HG03060 (cell line): ENCODE data around the gene NBPF20.
"Not testable (repeated sequence)": the region's sequence is repeated elsewhere in the genome, so short reads cannot be mapped to it uniquely, and the experiment has no call there.

Experiments
- ATAC-seq: cut with Tn5 transposase; IDR thresholded peaks from one replicate; pipeline ENCODE4 v1.9.1; 2021; ENCODE audit warnings: low read depth, moderate number of reproducible peaks; ENCODE audit not compliant: unreplicated experiment

NBPF20 gene

DNA sequence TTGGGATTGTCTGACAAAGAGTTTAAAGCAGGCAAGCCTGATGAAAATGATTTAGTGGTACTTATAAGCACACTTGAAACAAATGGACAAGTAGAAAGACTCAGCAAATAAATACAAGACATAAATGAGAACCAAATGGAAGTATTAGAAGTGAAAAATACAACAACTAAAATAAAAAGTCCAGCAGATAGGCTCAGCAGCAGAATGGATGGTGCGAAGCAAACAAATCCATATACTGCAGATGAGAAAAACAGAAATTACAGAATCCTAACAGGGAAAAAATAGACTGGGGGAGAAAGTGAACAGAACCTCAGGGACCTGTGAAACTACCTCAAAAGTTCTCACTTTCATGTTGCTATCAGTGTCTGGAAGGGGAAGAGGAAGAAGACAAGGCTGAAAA lies 3.9 kb upstream of the NBPF20 start:
- not testable (repeated sequence) for ATAC-seq

DNA sequence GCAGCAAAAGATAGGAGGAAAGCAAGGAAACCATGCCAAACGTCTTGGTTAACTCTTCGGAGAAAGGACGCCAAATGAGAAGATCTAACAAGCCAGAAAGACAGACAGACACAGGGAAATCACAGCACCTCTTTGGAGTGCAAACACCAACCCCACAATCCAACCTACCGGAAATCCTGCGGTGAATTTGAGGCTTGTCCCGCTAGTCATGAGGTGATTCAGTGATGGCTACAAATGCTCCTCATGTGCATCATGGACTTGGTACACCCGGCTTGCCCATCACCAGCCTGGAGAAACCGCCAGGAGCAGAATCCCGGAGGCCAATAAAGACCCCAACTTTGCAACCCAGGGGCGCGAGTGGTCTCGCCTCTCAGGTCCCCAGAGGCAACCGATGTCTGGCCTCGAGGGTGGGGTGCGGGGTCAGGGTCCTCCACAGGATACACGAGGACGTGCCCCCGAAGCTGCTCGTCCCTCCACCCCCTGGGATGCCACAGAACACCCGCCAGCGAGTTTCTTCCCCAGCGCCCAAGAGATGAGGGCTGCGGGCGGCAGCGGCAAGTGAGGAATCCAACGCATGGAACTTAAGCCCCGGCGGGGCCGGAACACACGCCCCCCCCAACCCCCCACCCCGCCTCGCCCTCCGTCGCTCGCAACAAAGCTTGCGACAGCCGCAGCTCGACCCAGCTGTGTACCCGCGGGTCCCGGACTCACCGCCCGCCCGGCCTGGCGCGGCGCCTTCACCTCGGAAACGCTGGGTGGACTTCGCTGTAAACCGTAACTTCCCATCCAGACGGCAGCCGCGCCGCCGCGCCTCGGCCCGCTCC lies 579 bp downstream of the NBPF20 start:
- ATAC-seq, result not testable (repeated sequence)

DNA sequence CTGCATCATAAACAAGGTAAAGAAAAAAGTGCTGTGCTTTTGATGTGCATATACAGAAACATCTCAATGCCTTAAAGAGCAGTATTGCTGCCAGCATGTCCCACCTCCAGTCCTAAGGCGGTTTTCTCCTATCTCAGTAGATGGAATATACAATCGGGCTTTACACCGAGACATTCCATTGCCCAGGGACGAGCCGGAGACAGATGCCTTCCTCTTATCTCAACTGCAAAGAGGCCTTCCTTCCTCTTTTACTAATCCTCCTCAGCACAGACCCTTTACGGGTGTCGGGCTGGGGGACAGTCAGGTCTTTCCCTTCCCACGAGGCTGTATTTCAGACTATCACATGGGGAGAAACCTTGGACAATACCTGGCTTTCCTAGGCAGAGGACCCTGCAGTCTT lies 10.3 kb downstream of the NBPF20 start:
- ATAC-seq, result not testable (repeated sequence)

DNA sequence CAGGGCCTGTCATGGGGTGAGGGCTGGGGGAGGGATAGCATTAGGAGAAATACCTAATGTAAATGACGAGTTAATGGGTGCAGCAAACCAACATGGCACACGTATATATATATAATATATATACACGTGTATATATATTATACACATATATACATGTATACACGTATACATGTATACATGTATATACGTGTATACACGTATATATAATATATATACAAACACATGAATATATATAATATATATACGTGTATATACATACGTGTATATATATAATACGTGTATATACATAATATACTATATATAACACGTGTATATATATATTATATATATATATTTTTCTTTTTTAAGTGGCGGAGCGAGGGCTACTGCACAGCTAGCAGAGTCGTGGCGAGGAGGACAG lies 18.1 kb downstream of the NBPF20 start:
- not testable (repeated sequence) for ATAC-seq

DNA sequence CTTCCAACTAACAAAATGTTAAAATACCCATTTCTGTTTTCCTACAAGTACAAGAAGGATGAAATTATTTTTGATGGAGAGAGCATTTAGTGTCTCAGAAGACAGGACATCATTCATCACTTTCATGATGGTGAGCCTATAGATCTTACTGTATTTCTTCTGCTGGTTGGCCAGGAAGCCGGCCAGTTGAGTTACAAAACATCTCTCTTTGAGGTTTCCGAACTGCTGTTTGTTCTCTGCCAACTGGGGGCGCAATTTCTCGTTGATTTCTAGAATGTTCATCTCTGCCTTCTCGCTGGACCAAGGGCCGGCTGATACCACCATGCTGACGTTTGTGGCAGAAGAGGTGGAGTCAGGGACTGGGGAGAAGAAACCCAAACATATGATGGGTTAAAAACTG lies 20.5 kb downstream of the NBPF20 start:
- not testable (repeated sequence) for ATAC-seq

DNA sequence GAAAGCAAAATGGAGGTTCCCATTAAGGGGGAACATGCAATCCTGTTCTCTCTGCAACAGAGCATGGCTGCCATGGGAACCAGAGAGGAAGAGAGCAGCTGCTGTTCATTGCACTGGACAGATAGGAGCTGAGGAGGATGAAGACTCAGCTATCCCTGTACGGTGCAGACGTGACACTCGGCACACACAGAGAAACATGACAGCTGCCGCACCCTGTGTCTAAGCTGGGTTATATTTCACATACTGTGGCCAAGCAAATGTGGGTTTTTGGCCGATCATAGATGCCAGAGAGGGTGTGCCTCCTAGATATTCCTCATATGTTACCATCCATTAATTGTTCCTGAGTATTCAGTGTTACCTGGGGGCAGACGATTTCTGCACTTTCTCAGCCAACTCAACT lies 24.7 kb downstream of the NBPF20 start:
- ATAC-seq, result not testable (repeated sequence)
